HG02943 (cell line): ENCODE results near the gene RBM14.
"Not testable (repeated sequence)": the region's sequence is repeated elsewhere in the genome, so short reads cannot be mapped to it uniquely, and the experiment has no call there.

Experiments
- ATAC-seq: cut with Tn5 transposase; IDR thresholded peaks from one replicate; pipeline ENCODE4 v1.9.1; 2021; ENCODE audit warnings: mild to moderate bottlenecking, low read depth, moderate library complexity; ENCODE audit not compliant: unreplicated experiment

The RBM14 gene

DNA sequence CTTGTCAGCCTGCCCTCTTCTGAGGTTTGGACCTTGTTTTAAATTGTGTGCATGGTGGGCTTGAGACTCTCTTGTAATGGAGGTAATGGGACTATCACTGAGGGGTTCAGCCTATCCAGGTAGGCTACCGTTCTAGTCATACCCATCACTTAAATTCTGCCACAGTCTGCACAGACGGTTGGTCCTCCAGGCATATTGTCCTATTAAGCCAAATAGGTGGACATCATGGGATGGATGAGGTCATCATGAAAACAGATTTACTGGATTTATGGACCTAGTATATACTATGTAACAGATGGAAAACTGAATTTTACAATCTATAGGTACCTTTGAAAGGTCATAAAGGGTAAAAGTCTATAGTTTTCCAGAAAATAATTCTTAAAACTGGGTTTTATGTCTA lies 12.9 kb downstream of the RBM14 start:
- ATAC-seq: no peak

DNA sequence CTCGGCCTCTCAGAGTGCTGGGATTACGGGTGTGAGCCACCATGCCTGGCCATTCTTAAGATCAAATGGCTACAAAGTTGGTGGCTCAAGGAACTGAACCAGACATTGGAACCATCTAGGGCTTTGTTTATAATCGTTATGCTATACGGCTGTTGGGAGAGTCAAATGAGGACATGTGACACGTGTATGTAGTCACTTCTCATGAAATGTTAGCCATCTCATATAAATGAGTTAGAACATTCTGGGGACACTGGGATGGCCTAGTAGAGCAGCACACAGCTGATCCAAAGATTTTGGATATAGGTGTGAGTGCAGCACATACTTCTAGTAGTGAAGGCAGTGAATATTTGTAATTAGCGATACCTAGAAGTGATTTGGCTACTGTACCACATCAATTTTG lies 15.5 kb downstream of the RBM14 start:
- no peak for ATAC-seq

DNA sequence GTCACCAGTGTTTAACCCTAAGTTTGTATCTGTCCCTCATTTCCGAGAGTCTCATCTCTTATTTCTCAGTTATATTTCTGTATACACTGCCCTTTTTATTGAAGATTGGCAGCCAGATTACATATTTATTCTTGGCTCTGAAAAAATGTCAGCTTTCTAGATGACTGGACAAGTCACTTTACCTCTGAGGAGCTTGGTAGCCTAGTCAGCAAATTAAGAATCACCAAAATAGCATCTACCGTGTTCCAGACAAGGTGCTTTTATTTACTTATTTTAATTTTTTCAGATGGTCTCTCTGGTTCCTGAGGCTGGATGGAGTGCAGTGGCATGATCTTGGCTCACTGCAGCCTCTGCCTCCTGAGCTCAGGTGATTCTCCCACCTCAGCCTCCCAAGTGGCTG lies 16.5 kb downstream of the RBM14 start:
- ATAC-seq: no peak

DNA sequence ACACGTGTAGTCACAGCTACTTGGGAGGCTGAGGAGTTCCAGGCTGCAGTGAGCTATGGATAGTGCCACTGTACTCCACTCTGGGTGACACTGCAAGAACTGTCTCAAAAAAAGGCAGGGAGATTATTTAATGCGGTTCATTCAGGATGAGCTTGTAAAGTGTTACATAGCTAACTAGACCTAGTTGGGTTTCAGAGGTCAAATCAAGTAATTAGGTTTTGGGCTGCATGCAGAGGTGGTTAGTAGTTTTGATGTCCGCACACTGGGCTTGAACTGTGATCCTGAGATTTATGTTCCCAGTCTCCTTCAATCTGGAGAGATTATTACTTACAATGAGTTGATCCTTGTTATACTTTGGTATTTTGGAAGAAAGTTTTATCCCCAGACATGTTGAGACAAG lies 20.0 kb downstream of the RBM14 start:
- no peak for ATAC-seq

DNA sequence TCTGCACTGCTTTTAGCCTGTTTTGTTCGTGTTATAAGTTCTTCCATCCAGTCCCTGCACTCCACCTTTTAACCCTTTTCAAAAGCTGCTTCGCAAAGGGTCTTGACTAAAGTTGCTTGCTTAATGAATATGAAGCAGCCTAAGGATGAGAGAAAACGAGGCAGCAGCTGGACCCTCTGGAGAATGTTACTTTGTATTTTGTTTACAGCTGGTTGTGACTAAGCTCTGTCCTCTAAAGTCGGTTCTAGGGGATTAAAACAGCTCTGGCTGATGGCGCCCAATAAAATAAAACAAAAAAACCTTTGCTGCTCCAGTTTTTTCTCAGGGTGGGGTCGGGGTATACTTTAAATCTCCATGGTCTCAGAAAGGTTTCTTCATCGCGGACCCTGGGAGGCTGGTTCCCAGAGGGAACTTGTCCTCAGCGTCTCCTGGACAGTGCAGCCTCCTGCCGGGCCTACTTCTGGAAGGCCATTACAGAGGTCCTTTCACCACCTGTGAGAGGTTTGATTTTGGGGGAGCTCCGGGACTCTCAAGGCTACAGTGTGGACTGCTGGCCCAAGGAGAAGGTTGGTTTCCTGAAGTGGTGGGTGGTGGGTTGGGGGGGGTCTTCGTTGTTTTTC lies 21.2 kb downstream of the RBM14 start:
- peak; percentile 3 for ATAC-seq

DNA sequence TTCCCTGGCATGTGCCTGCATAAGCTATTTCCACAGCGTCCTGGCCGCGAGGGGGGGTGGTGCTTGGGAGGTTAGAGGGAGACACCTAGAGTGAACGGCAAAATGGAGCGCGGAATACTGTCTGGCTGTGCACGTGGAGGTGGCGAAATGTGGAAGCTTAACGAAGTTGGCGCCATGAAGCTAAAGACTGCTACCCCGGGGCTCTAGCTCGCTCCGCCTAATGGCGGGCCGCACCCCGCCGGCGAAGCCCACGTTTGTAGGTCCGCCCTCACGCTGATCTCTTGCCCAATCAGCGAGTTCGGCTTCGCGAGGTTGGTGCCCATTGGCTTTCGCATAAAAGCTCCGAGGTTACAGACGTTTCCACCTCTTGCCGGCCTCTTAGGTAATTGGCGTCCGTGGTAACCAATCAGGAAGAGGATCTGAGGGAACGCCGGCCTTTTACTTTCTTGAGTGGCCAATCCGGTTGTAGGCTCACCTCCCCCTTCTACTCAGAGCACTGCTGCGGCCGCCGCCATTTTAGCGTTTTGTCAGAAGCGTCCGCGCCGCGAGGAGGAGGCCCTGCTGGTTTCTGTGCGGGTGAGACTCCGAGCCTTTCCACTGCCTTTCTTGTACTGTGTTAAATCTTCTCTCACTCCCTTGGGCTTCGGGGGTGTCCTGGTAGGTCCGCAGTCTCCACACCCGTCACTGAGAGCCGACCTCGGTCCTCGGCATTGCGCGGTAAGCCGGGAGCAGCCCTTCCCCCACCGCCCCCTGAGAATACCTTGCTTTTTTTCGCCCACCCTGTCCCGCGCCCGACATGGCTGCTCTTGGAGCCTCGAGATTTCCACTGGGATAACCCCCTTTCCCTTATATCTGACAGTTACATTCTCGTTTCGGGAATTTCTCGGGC lies 22.0 kb downstream of the RBM14 start, which contains the start of gene RBM4:
Gene RBM4, plus strand, starts transcription at position 527 of the 889 bp plus-strand sequence. CDS start 1,009 bp downstream, outside the sequence.
- peak; percentile 95 for ATAC-seq

DNA sequence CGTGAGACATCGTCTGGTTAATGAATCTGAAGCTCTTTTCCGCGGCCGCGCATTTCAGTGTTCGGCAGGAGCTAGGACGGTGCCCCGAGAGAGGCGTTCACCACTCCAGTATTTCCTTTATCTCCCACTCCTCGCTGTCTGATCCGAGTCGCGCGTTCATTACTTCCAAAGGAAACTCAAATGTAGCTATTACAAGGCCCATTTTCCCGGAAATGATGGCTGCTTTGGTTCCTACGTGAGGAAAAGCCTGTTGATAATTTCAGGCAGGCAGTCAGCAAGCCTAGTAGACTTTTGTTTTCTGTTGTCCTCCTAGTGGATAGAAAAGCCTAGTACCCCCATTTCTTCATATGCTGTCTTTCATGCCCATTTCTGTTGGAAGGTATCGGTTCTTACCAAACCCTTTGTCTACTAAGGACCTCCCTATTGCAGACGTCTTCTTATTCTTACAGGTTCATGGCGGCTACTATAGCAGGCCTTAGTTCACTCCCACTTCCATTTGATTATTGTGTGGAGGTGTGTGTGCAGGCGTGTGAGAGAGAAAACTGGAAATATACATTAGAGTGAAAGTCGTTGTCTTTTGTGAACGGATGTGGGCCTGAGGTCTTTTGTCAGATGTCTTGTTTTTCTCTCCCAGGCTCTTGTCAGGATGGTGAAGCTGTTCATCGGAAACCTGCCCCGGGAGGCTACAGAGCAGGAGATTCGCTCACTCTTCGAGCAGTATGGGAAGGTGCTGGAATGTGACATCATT lies 22.8 kb downstream of the RBM14 start:
- ATAC-seq: no peak

DNA sequence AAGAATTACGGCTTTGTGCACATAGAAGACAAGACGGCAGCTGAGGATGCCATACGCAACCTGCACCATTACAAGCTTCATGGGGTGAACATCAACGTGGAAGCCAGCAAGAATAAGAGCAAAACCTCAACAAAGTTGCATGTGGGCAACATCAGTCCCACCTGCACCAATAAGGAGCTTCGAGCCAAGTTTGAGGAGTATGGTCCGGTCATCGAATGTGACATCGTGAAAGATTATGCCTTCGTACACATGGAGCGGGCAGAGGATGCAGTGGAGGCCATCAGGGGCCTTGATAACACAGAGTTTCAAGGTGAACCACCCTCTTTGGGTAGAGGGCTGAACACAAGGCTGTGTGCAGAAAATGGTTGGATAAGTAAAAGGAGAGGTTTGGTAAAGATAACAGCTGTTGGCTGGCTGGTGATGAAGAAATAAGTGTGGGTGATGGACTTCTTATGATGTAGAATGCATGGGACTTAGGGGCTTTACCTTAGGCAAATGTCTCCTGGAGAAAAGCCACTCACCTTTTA lies 23.4 kb downstream of the RBM14 start:
- ATAC-seq: not testable (repeated sequence)

DNA sequence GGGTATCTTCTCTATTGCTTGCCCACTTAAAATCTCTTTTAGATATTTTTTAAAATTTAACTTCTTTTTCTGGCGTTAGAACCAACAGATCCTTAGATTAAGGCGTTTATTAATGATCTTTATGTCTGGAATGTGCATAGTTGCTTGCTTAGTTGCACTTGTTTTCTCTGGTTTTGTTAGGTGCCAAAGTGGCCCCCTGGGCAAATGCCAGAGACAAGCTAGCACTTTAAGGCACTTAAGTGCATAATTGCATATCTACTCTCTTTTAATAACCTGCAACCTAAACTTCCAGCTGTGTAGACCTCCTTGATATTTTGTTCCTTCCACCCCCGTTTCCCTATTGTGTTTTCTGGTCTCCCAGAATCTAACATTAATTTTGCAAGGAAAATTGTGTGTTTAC lies 25.4 kb downstream of the RBM14 start:
- ATAC-seq: no peak

DNA sequence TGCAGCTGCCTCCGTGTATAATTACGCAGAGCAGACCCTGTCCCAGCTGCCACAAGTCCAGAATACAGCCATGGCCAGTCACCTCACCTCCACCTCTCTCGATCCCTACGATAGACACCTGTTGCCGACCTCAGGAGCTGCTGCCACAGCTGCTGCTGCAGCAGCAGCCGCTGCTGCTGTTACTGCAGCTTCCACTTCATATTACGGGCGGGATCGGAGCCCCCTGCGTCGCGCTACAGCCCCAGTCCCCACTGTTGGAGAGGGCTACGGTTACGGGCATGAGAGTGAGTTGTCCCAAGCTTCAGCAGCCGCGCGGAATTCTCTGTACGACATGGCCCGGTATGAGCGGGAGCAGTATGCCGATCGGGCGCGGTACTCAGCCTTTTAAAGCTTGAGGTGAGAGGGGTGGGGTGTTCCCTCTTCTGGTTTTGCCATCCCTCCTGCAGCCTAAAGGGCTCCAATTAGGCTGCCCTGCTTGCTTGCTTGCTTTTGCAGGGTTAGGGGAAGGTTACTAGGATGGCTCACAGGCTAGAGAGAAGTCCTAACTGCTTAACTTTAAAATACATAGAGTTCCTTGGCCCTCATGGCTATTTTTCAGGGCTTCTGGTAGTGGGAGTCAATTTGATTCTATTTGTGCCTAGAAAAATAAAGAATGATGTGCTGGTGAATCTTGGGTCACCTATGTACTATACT lies 27.5 kb downstream of the RBM14 start:
- no peak for ATAC-seq

DNA sequence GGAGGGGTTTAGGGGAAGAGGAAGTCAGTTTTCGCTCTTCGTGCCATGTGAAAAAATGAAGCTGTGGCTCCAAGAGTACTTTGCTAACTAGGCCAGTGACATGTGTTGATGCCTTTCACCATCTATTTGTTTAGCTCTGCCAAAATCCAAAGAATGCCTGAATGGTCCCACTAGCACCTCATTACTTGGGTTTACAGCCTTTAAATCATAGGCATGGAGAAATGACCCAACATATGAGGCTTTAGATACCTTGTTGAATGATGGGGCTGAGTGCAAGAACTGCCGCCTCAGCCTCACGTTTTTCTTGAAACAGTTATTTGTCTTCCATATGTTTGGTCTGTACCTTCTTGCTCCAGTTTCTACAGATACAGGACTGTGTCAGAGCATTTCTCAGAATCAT lies 30.4 kb downstream of the RBM14 start:
- no peak for ATAC-seq

DNA sequence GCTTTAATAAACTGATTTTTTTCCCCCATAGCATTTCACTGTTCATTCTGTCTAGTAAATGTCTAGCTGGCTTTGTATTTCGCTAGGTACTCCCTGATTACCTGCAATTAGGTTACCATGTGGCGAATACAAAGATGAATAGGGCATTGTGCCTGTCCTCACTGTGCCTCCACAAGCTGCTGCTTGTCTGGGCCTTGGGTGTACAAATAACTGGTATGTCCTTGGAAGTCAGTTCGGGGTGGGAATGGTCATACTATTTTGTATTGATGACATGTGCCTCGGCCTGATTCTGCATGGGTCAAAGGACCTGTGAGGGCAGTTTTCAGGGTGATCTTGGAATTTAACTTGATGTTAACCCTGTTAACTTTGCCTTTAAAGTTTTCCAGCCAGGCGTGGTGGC lies 33.5 kb downstream of the RBM14 start:
- ATAC-seq: no peak

DNA sequence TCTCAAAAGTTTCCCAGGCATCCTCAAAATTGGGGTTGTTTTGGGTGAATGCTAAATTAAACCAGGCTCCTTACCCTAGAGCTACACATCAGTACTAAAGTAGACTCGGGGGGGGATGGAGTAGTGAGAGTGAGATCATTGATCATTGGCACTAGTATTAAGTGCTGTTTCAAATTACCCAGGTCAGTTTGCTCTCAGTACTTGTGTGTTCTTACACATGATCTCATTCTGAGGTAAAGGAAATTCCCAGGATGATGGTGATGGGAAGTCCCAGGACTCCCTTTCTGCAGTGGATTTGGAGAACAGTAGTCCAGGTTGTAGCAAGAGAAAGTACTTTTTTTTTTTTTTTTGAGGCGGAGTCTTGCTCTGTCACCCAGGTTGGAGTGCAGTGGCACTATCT lies 34.6 kb downstream of the RBM14 start:
- no peak for ATAC-seq

DNA sequence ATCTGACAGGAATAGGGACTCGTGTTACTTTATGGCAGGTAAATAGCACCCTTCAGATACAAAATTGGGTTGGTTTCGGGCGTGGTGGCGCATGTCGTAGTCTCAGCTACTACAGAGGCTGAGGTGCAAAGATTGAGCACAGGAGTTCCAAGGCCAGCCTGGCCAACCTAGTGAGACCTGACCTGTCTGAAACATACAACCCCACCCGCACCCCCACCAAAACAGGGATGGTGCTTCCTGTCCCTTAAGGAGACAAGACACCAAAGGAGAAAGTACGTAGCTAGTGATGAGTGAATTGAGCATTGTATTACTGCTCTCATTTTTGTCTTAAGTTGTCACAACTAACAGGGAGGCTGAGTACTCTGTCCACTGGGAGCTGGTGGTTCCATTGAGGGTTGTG lies 36.2 kb downstream of the RBM14 start:
- ATAC-seq: no peak

DNA sequence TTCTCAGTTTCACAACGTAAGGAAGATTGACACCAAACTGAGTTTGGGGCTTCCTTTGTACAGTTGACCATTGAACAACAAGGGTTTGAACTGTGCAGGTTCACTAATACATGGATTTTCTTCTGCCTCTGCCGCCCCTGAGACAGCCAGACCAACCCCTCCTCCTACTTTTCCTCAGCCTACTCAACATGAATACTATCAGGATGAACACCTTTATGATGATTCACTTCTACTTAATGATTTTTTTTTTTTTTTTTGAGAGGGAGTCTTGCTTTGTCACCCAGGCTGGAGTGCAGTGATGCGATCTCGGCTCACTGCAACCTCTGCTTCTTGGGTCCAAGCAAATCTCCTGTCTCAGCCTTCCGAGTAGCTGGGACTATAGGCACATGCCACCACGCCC lies 36.7 kb downstream of the RBM14 start:
- no peak for ATAC-seq

DNA sequence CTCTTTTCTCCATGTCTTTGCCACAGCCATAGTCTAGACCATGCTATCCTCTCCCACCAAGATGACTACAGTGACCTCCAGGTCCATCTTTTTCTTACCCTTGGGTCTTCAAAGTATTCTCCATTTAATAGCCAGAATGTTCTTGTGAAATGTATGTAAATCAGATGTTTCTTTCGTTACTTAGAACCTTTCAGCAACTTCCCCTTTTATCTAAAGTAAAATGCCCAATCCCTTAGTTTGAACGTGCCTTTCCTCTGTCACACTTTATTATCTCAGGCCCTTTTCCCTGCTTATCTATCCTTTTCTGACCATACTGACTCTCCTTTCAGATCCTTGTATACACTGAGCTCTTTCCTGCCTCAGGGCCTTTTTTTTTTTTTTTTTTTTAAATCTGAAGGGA lies 43.3 kb downstream of the RBM14 start:
- ATAC-seq: no peak

DNA sequence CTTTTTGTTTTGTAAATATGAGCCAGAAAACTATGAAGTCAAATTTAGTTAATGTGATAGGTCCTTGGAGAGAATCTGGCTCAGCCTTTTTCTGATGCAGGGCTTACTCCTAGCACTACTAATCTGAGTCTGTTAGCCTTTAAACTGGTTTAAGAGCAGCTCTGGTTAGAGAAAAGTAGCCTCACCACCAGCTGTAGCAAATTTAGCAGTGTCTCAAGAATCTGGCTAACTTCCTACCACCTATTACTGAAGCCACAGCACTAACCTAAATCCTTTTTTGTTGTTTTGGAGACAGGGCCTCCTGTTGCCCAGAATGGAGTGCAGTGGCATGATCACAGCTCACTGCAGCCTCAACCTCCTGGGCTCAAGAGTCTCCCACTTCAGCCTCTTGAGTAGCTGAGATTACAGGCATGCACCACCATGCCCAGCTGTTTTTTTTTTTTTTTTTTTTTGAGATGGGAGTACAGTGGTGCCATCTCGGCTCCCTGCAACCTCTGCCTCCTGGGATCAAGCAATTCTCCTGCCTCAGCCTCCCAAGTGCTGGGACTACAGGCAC lies 47.4 kb downstream of the RBM14 start:
- ATAC-seq: no peak

DNA sequence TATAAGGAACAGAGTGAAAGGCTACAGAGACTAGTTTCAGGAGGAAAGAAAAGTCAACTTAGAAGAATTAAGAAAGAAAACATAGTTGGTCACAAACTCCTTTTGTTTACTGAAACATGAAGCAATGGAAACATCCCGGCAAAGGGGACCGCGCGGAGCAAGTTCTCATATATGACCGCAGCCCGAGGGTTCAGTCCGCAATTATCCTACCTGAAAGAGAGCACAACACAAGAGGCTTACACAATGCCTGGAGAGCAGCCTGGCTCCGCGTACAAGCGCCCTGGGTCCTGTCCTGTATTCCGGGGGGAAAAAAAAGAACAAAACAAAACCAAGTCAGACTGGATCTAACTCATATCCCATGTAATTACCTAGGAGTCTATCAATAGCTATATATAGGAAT lies 48.9 kb downstream of the RBM14 start:
- ATAC-seq: no peak

DNA sequence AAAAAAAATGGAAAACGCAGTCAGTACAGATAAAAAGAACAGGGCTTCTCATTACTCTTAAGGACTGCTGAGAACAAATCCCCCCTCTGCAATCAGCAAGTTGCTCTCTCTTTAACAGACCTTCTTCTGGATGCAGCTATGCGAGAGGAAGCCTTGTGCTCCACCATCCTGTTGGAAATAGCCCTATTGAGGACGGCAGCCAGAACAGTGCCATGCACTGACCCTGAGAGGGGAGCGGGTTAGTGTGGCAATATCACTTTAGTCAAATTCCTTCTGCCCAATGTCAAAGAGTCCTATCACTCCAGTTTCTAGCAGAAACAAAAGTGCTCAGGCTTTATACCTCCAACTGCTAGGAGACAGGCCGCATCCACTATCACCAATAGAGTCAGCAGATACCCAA lies 54.4 kb downstream of the RBM14 start:
- ATAC-seq: no peak

DNA sequence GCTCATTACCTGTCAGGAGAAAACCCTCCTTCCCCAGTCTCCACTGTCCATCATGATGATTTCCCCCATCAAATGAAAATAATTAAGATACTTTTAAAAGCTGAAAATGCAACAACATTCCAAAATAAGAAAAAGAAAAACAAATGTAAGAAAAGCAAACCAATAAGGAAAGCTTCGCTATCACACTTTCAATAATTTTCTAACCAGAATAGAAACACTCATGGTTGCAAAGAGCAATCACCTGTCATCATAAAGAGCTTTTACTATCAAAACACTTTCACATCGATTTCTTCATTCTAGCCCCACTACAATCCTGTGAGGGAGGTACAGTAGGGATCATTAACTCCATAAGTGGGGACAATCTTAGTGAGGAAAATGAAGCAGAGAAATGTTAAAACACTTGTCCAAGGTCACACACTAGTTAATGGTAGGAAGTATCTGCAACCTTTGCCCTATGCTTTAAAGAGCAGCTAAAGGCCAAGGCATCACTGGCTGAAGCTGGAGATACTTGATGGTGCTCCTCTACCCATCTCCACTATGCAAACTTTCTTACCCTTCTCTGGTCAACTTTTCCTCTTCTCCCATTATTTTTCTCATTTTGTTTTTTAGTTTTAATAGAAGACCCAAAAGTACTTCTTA lies 58.7 kb downstream of the RBM14 start:
- no peak for ATAC-seq
